Astrocyte (in vitro differentiated cells and primary cell): Measurements from ENCODE around the gene UMODL1. TPM values are rescaled to one million over a fixed set of nuclear protein-coding genes. Genes with fewer than 3 reads are reported as not detected.
"Not testable (repeated sequence)": the region's sequence is repeated elsewhere in the genome, so short reads cannot be mapped to it uniquely, and the experiment has no call there.

ENCODE experiments used
- DNase-seq: peaks from one replicate; pipeline ENCODE4 v3.0.0-alpha.2; 2010; ENCODE audit warnings: low read depth
- FAIRE-seq: peaks from 2 replicates; lab custom pipeline; 2011; peaks lifted over from hg19 to GRCh38; lab: Jason Lieb, UNC
- H2AFZ ChIP-seq: 2 replicates; pipeline ENCODE4 v1.6.0; 2012; ENCODE audit warnings: low read depth, low read length, inconsistent platforms
- H3K27ac ChIP-seq: 2 replicates; pipeline ENCODE4 v1.5.1; 2011; ENCODE audit warnings: low read depth, low read length, inconsistent platforms
- H3K27me3 ChIP-seq: 2 replicates; pipeline ENCODE4 v1.6.0; 2011; ENCODE audit warnings: low read length, inconsistent platforms; ENCODE audit not compliant: insufficient read depth
- H3K36me3 ChIP-seq: 2 replicates; pipeline ENCODE4 v1.5.1; 2011; ENCODE audit warnings: low read length, inconsistent platforms; ENCODE audit not compliant: insufficient read depth
- H3K4me1 ChIP-seq: 2 replicates; pipeline ENCODE4 v1.5.1; 2011; ENCODE audit warnings: low read length, inconsistent platforms; ENCODE audit not compliant: insufficient read depth
- H3K4me2 ChIP-seq: 2 replicates; pipeline ENCODE4 v1.6.0; 2012; ENCODE audit warnings: low read length, inconsistent platforms
- H3K4me3 ChIP-seq: 2 replicates; pipeline ENCODE4 v1.5.1; 2011; ENCODE audit warnings: low read depth, mild to moderate bottlenecking, low read length, inconsistent platforms; ENCODE audit not compliant: insufficient read depth
- H3K79me2 ChIP-seq: 2 replicates; pipeline ENCODE4 v1.6.0; 2012; ENCODE audit warnings: mild to moderate bottlenecking, low read length, inconsistent platforms; ENCODE audit not compliant: insufficient read depth
- H3K9ac ChIP-seq: 2 replicates; pipeline ENCODE4 v1.6.0; 2012; ENCODE audit warnings: mild to moderate bottlenecking, low read length, inconsistent platforms
- H3K9me3 ChIP-seq: 2 replicates; pipeline ENCODE4 v1.5.1; 2012; ENCODE audit warnings: low read depth, mild to moderate bottlenecking, low read length, inconsistent platforms; ENCODE audit not compliant: insufficient read depth
- H4K20me1 ChIP-seq: 2 replicates; pipeline ENCODE4 v1.6.0; 2012; ENCODE audit warnings: low read length, inconsistent platforms; ENCODE audit not compliant: insufficient read depth
- H3K27ac Mint-ChIP-seq: one replicate; pipeline ENCODE4 v1.8.0; 2021; ENCODE audit warnings: mild to moderate bottlenecking, mixed read lengths; ENCODE audit not compliant: unreplicated experiment
- H3K27me3 Mint-ChIP-seq: one replicate; pipeline ENCODE4 v1.8.0; 2021; ENCODE audit warnings: low read depth, mixed read lengths; ENCODE audit not compliant: unreplicated experiment
- H3K36me3 Mint-ChIP-seq: one replicate; pipeline ENCODE4 v1.8.0; 2021; ENCODE audit warnings: low read depth, mixed read lengths; ENCODE audit not compliant: unreplicated experiment
- H3K4me1 Mint-ChIP-seq: one replicate; pipeline ENCODE4 v1.8.0; 2021; ENCODE audit warnings: low read depth, mixed read lengths; ENCODE audit not compliant: unreplicated experiment
- H3K4me3 Mint-ChIP-seq: one replicate; pipeline ENCODE4 v1.8.0; 2021; ENCODE audit warnings: mild to moderate bottlenecking, moderate library complexity, mixed read lengths; ENCODE audit not compliant: unreplicated experiment
- H3K9me3 Mint-ChIP-seq: one replicate; pipeline ENCODE4 v1.8.0; 2021; ENCODE audit warnings: mild to moderate bottlenecking, mixed read lengths; ENCODE audit not compliant: unreplicated experiment
- EZH2 ChIP-seq: IDR thresholded peaks from 2 replicates; pipeline ENCODE4 v1.6.1; 2012; ENCODE audit warnings: mild to moderate bottlenecking, low read length, inconsistent platforms; ENCODE audit not compliant: insufficient read depth
- total RNA-seq: library from RNA; stranded (reverse); gene quantifications from 2 replicates; pipeline ENCODE4 v1.2.1, GENCODE V29; 2021
- TF ChIP-seq, protein P1 (sequence below): IDR thresholded peaks from 2 replicates; pipeline ENCODE4 v1.5.1; 2011; ENCODE audit warnings: low read depth, mild to moderate bottlenecking, inconsistent platforms, low read length, moderate library complexity; ENCODE audit not compliant: insufficient read depth

UMODL1 gene
- total RNA-seq, 1 donor from 2014 or later: not detected

DNA sequence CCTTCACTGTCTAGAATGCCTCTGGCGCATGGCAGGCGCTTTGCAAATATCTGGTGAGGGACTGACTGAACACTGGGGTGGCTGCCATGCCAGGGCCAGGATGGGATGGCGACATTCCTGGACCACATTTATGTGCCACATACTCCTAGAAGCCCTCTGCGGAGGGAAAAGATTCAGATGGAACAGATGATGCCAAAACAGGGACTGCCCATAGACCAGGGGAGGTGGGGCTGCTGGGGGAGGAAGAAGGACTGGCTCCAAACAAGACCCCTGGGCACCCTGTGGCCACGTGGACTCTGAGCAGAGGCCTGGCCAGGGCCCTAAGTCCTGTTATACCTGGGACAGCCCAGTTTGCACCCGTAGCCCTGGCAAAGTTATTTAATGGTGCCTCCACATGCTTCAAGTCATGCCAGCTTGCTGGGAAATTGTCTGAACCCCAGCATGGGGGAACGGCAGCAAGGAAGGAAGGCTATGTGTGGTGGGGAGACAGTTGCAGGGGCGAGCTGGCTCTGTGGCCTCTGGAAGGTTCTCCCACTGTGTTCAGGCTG, 44.1 kb downstream of the UMODL1 start:
- no peak overlapping the region for H3K4me3 ChIP-seq
- FAIRE-seq: no peak
- H3K27me3 Mint-ChIP-seq: peaks cover 48% of the 10 kb centered on the region
- no peaks in the 10 kb centered on the region for H3K79me2 ChIP-seq
- no peak overlapping the region for H3K4me2 ChIP-seq
- H2AFZ ChIP-seq: no peak overlapping the region
- H3K4me3 Mint-ChIP-seq: no peak overlapping the region
- H4K20me1 ChIP-seq: no peaks in the 10 kb centered on the region
- DNase-seq: no peak
- no peak for TF ChIP-seq EZH2
- TF ChIP-seq, protein P1, sequence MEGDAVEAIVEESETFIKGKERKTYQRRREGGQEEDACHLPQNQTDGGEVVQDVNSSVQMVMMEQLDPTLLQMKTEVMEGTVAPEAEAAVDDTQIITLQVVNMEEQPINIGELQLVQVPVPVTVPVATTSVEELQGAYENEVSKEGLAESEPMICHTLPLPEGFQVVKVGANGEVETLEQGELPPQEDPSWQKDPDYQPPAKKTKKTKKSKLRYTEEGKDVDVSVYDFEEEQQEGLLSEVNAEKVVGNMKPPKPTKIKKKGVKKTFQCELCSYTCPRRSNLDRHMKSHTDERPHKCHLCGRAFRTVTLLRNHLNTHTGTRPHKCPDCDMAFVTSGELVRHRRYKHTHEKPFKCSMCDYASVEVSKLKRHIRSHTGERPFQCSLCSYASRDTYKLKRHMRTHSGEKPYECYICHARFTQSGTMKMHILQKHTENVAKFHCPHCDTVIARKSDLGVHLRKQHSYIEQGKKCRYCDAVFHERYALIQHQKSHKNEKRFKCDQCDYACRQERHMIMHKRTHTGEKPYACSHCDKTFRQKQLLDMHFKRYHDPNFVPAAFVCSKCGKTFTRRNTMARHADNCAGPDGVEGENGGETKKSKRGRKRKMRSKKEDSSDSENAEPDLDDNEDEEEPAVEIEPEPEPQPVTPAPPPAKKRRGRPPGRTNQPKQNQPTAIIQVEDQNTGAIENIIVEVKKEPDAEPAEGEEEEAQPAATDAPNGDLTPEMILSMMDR: no peak
- peaks cover 5% of the 10 kb centered on the region for H3K4me1 Mint-ChIP-seq
- peaks cover 17% of the 10 kb centered on the region for H3K27me3 ChIP-seq
- H3K4me1 ChIP-seq: peaks cover 5% of the 10 kb centered on the region
- H3K27ac ChIP-seq: no peak overlapping the region
- no peaks in the 10 kb centered on the region for H3K36me3 ChIP-seq
- no peak overlapping the region for H3K27ac Mint-ChIP-seq
- H3K9me3 Mint-ChIP-seq: no peaks in the 10 kb centered on the region
- no peak overlapping the region for H3K9ac ChIP-seq
- no peaks in the 10 kb centered on the region for H3K36me3 Mint-ChIP-seq
- no peaks in the 10 kb centered on the region for H3K9me3 ChIP-seq

DNA sequence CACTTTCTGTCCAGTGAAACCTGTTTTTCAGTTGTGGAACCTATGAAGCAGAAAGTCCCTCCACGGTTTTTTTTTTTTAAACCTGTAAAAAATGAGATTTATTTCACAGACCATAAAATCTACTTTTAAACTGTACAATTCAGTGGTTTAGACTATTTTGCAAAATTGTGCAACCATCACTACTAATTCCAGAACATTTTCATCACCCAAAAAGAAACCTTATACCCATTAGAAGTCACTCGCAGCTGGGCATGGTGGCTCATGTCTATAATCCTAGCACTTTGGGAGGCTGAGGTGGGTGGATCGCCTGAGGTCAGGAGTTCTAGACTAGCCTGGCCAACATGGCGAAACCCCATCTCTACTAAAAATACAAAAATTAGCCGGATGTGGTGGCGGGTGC, 45.4 kb downstream of the UMODL1 start:
- not testable (repeated sequence) for H2AFZ ChIP-seq, H3K79me2 ChIP-seq, H3K36me3 Mint-ChIP-seq, H3K4me2 ChIP-seq, H3K27ac Mint-ChIP-seq, H3K4me1 ChIP-seq, H3K27ac ChIP-seq, H3K4me3 ChIP-seq, H3K9me3 ChIP-seq, H3K9me3 Mint-ChIP-seq, FAIRE-seq, H3K36me3 ChIP-seq, H3K4me3 Mint-ChIP-seq, H3K4me1 Mint-ChIP-seq, H4K20me1 ChIP-seq, DNase-seq
- H3K27me3 Mint-ChIP-seq: peaks cover 53% of the 10 kb centered on the region
- Histone ChIP-seq H3K9ac (peak overlapping the region; percentile 48), H3K27me3 (peaks cover 22% of the 10 kb centered on the region)

- peaks cover 22% of the 10 kb centered on the region for H3K27me3 ChIP-seq
- DNase-seq (peak; percentile 65), FAIRE-seq (peak; percentile 56)
- H3K4me1 ChIP-seq: peaks cover 5% of the 10 kb centered on the region
- Mint-ChIP-seq H3K4me3 (no peak overlapping the region), H3K4me1 (peaks cover 9% of the 10 kb centered on the region), H3K27ac (peak overlapping the region; percentile 5), H3K36me3 (no peaks in the 10 kb centered on the region), H3K9me3 (no peaks in the 10 kb centered on the region), H3K27me3 (peaks cover 50% of the 10 kb centered on the region)
- peak overlapping the region; percentile 48 for H3K9ac ChIP-seq
- no peaks in the 10 kb centered on the region for H4K20me1 ChIP-seq
- H3K79me2 ChIP-seq: no peaks in the 10 kb centered on the region
- TF ChIP-seq, protein P1: peak; percentile 96
- no peak for TF ChIP-seq EZH2
- no peaks in the 10 kb centered on the region for H3K36me3 ChIP-seq
- H3K9me3 ChIP-seq: no peaks in the 10 kb centered on the region
- peak overlapping the region; percentile 1 for H3K27ac ChIP-seq
- H3K4me3 ChIP-seq: peak overlapping the region; percentile 30
- peak overlapping the region; percentile 65 for H2AFZ ChIP-seq
- H3K4me2 ChIP-seq: peak overlapping the region; percentile 83
Measured at GRCh38 chr21:42117229-42117966, 46.3 kb downstream of the UMODL1 start.
